Tibial nerve (tissue), 4 donors: ENCODE results near the gene TRAPPC2L. TPM values are rescaled to one million over a fixed set of nuclear protein-coding genes. Genes with fewer than 3 reads are reported as not detected.

Experiments used
- DNase-seq, 2 donors: peaks; one replicate each; pipeline ENCODE4 v3.0.0-alpha.2; 2019; ENCODE audit warnings: low spot score in 2 of 2
- H3K27ac ChIP-seq, 4 donors: fragments of 200-600 bp; sonication (generic) in 3 of 4; one replicate each; pipeline ENCODE4 v1.5.1; 2017 to 2019; ENCODE audit warnings: mild to moderate bottlenecking in 1 of 4
- H3K27me3 ChIP-seq, 2 donors: fragments of 200-600 bp; sonication (generic) in 1 of 2; one replicate each; pipeline versions ENCODE4 v1.5.1 to v1.6.0; 2017 to 2019
- H3K36me3 ChIP-seq, 3 donors: fragments of 200-600 bp; sonication (generic); one replicate each; pipeline ENCODE4 v1.5.1; 2018 to 2019
- H3K4me1 ChIP-seq, 4 donors: fragments of 200-600 bp; sonication (generic) in 3 of 4; one replicate each; pipeline ENCODE4 v1.5.1; 2017 to 2019
- H3K4me3 ChIP-seq, 4 donors: fragments of 200-600 bp; sonication (generic) in 3 of 4; one replicate each; pipeline ENCODE4 v1.5.1; 2017 to 2019; ENCODE audit warnings: mild to moderate bottlenecking in 1 of 4, moderate library complexity in 1 of 4
- H3K9me3 ChIP-seq, 4 donors: fragments of 200-600 bp; sonication (generic) in 3 of 4; one replicate each; pipeline ENCODE4 v1.5.1; 2017 to 2019
- EP300 ChIP-seq, 2 donors: sonication (generic); formaldehyde crosslinking; IDR thresholded peaks; one replicate each; pipeline ENCODE4 v1.6.1; 2017; ENCODE audit warnings: antibody characterized with exemption in 2 of 2, mild to moderate bottlenecking in 1 of 2
- POLR2A ChIP-seq, 2 donors: fragments of 450-650 bp; IDR thresholded peaks; one replicate each; pipeline ENCODE4 v1.6.1; 2017; ENCODE audit warnings: antibody characterized with exemption in 2 of 2, mild to moderate bottlenecking in 2 of 2, moderate library complexity in 2 of 2
- WGBS, 2 donors: methylation state at CpG; one replicate each; pipeline ENCODE4 v1.1.5; 2018; 5-methylcytosine and 5-hydroxymethylcytosine counted together
- total RNA-seq, 4 donors: library from RNA; depleted of rRNA; stranded (reverse); fragments of >200 nt; gene quantifications; one replicate each; pipeline ENCODE4 v1.1.0, GENCODE V29; 2016
- TF ChIP-seq, protein P1 (sequence below), 5 experiments: fragments of 200-600 bp in 3 of 5; fragments of 450-650 bp in 2 of 5; sonication (generic) in 3 of 5; IDR thresholded peaks; one replicate each; pipeline ENCODE4 v1.5.1; 2016 to 2019; ENCODE audit warnings: antibody characterized with exemption in 5 of 5, mild to moderate bottlenecking in 3 of 5, moderate library complexity in 2 of 5

Gene TRAPPC2L
- total RNA-seq, 4 donors from 2014 or later: 18.0 to 36.6 (median 22.9) TPM

DNA sequence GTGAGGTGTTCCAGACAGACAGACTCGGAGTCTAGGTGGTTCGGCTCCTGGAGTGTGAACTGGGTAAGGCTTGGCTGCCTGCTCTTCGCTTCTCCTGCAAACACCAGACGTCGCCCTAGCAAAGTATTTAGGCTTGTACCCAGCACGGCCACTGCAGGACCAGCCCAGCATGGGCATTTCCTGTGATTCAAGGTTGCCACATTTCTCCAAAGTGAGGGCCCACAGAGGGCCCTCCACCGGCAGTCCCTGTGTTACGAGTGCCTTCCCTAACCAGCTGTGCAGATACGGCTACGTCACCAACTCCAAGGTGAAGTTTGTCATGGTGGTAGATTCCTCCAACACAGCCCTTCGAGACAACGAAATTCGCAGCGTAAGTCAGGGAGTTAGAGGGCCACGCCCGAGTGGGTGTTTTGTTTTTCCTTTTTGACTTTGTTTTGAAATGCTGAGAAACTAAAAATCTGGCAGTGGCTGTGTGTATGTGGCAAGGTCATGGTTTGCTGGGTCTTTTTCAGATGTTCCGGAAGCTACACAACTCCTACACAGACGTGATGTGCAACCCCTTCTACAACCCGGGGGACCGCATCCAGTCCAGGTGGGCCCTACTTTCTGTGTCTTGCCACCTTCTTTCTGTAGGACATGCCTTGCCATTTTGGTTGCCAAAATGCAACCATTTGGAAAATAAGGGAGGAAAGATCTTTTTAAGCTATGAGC, 2.6 kb downstream of the TRAPPC2L start:
- Histone ChIP-seq H3K36me3 (peaks cover 3 to 54% (median 22%) of the 10 kb centered on the region in 3 donors), H3K27ac (no peak overlapping the region), H3K4me3 (no peak overlapping the region), H3K27me3 (no peaks in the 10 kb centered on the region), H3K4me1 (peaks cover 0 to 38% (median 23%) of the 10 kb centered on the region in 4 donors), H3K9me3 (no peaks in the 10 kb centered on the region)
- 86 to 88% methylated on average over 20 of the region's 20 CpGs for WGBS, 2 donors
- no peak for DNase-seq
- no peak for TF ChIP-seq POLR2A (IDR thresholded peaks at IDR 0.05)
- no peak for TF ChIP-seq EP300 (IDR thresholded peaks at IDR 0.05)
- TF ChIP-seq, protein P1, sequence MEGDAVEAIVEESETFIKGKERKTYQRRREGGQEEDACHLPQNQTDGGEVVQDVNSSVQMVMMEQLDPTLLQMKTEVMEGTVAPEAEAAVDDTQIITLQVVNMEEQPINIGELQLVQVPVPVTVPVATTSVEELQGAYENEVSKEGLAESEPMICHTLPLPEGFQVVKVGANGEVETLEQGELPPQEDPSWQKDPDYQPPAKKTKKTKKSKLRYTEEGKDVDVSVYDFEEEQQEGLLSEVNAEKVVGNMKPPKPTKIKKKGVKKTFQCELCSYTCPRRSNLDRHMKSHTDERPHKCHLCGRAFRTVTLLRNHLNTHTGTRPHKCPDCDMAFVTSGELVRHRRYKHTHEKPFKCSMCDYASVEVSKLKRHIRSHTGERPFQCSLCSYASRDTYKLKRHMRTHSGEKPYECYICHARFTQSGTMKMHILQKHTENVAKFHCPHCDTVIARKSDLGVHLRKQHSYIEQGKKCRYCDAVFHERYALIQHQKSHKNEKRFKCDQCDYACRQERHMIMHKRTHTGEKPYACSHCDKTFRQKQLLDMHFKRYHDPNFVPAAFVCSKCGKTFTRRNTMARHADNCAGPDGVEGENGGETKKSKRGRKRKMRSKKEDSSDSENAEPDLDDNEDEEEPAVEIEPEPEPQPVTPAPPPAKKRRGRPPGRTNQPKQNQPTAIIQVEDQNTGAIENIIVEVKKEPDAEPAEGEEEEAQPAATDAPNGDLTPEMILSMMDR (IDR thresholded peaks at IDR 0.05): no peak

DNA sequence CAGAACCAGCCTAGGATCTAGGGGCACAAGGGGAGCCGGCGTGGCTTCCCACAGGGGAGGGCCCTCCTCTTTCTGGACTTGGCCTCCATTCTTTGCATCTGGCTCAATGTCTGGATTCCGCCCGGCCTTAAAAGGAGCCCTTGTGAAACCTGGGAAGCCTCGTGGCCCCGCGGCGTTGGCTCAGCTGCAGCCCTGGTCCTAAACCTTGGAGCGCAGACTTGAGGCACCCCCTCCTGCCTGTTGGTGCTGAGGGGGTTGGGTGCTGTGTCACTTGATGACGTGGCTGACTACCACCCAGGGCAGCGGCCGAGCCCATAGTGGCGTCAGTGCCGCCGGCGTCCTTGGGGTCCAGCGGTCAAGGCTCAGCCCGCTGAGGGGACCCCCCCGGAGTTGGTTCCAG, 4.4 kb downstream of the TRAPPC2L start:
- Histone ChIP-seq H3K4me1 (peaks cover 0 to 19% (median 11%) of the 10 kb centered on the region in 4 donors), H3K36me3 (peaks cover 3 to 54% (median 22%) of the 10 kb centered on the region in 3 donors), H3K9me3 (no peaks in the 10 kb centered on the region), H3K4me3 (no peak overlapping the region), H3K27me3 (no peaks in the 10 kb centered on the region), H3K27ac (no peak overlapping the region)
- 94 to 95% methylated on average over 10 to 19 of the region's 19 CpGs for WGBS, 2 donors
- DNase-seq: no peak
- no peak for TF ChIP-seq EP300 (IDR thresholded peaks at IDR 0.05)
- TF ChIP-seq, protein P1 (IDR thresholded peaks at IDR 0.05): no peak
- TF ChIP-seq POLR2A (IDR thresholded peaks at IDR 0.05): no peak

DNA sequence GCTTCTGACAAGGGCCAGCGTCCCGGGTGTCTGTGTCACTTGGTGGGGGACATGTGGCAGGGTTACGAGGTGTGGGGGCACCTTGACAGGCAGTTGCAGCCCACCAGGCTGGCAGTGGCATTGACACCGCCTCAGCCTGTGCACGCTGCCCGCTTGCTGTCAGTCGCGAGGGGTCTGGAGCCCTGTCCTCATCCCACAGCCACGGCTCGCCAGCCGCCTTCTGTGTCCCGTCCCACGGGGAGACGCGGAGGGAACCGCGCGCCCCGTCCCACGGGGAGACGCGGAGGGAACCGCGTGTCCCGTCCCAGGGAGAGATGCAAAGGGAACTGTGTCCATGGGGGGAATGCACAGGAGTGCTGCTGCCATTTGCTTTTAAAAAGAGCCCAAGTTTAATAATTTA, 6.0 kb downstream of the TRAPPC2L start:
- WGBS, 2 donors: 92 to 93% methylated on average over 25 of the region's 25 CpGs

DNA sequence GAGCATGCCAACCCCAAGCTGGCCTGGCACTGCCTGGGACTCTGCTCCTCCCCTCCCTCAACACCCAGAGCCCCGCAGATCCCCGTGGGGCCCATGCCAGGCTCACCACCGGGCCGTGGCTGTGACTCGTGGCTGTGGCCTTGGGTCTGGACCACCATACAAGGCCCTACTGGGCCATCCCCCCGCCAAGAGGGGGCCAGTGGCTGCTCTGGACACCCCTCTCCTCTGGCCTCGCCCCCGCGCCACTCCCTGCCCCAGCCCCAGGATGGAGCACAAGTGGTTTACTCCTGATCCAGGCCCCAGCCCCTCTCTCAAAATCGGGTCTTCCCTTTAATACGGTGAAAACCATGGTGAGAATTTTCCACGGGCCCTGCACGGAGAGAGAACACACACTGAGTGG, 6.5 kb downstream of the TRAPPC2L start:
- TF ChIP-seq, protein P1 (IDR thresholded peaks at IDR 0.05): no peak
- TF ChIP-seq EP300 (IDR thresholded peaks at IDR 0.05): no peak
- TF ChIP-seq POLR2A (IDR thresholded peaks at IDR 0.05): no peak
- Histone ChIP-seq H3K27me3 (no peaks in the 10 kb centered on the region), H3K4me1 (peaks cover 0 to 8% (median 4%) of the 10 kb centered on the region in 4 donors), H3K27ac (no peak overlapping the region), H3K36me3 (peaks cover 3 to 54% (median 22%) of the 10 kb centered on the region in 3 donors), H3K9me3 (no peaks in the 10 kb centered on the region), H3K4me3 (no peak overlapping the region)
- no peak for DNase-seq
- 74 to 85% methylated on average over 9 to 13 of the region's 13 CpGs for WGBS, 2 donors

More for the DNA sequence above, 6.0 kb downstream of the TRAPPC2L start:
- no peaks in the 10 kb centered on the region for H3K9me3 ChIP-seq
- peaks cover 3 to 54% (median 22%) of the 10 kb centered on the region in 3 donors for H3K36me3 ChIP-seq
- TF ChIP-seq, protein P1 (IDR thresholded peaks at IDR 0.05): no peak
- no peak for TF ChIP-seq POLR2A (IDR thresholded peaks at IDR 0.05)
- TF ChIP-seq EP300 (IDR thresholded peaks at IDR 0.05): no peak
- H3K4me1 ChIP-seq: peaks cover 0 to 13% (median 8%) of the 10 kb centered on the region in 4 donors
- DNase-seq: no peak
- no peak overlapping the region for H3K4me3 ChIP-seq
- H3K27me3 ChIP-seq: no peaks in the 10 kb centered on the region
- H3K27ac ChIP-seq: no peak overlapping the region

DNA sequence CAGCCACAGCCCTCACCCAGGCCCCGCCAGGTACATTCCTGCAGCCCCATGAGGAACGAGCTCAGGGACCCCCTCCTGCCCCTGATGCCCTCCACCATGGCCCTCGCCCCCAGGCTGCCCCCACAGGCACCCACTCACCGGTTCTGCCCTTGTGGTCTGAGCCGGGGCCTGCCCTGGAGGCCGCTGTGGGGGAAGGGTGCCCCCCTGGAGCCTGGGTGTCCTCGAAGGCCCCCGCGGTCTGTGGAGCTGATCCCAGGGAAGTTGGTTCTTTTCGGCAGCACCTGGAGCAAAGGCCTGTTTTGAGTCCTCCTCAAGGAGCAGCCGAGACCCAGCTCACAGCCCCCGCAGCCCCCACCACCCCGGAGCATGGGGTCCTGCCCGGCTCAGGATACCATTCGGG, 7.2 kb downstream of the TRAPPC2L start:
- peaks cover 0 to 3% of the 10 kb centered on the region in 2 donors for H3K27me3 ChIP-seq
- H3K36me3 ChIP-seq: peaks cover 3 to 49% (median 17%) of the 10 kb centered on the region in 3 donors
- H3K9me3 ChIP-seq: no peaks in the 10 kb centered on the region
- H3K27ac ChIP-seq: no peak overlapping the region
- no peak overlapping the region for H3K4me3 ChIP-seq
- H3K4me1 ChIP-seq: peaks cover 0 to 2% (median 0%) of the 10 kb centered on the region in 4 donors
- TF ChIP-seq POLR2A (IDR thresholded peaks at IDR 0.05) (no peak), EP300 (IDR thresholded peaks at IDR 0.05) (no peak)
- TF ChIP-seq, protein P1 (IDR thresholded peaks at IDR 0.05): no peak
- 80 to 86% methylated on average over 1 to 15 of the region's 15 CpGs for WGBS, 2 donors
- DNase-seq: no peak
